ENCODE data around the gene USP6NL.

USP6NL gene

DNA sequence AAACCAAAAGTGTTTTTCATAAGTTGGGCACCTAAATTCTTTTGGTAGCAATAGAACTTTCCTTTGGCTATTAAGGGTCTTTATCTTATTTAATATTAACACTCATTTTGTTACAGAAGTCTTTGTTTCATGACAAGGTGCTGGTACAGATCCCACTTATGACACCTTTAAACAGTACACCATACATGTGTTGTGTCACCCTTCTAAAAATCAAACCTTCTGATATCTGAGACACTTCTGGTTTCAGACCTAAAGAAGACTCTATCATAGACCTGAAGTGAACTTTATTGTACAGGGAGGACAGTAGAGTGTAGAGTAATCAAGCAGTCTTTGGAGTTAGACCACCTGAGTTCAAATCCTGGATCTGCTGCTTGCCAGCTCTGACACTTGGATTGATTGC, 5.8 kb upstream of the USP6NL start:
- no peak for DNase-seq (ENCODE audit: low spot score)
- in situ Hi-C loops (cut with MboI; ENCODE audit: low sequenced_read_pairs, unreplicated experiment) = no loop called here
- TF ChIP-seq, protein P1, sequence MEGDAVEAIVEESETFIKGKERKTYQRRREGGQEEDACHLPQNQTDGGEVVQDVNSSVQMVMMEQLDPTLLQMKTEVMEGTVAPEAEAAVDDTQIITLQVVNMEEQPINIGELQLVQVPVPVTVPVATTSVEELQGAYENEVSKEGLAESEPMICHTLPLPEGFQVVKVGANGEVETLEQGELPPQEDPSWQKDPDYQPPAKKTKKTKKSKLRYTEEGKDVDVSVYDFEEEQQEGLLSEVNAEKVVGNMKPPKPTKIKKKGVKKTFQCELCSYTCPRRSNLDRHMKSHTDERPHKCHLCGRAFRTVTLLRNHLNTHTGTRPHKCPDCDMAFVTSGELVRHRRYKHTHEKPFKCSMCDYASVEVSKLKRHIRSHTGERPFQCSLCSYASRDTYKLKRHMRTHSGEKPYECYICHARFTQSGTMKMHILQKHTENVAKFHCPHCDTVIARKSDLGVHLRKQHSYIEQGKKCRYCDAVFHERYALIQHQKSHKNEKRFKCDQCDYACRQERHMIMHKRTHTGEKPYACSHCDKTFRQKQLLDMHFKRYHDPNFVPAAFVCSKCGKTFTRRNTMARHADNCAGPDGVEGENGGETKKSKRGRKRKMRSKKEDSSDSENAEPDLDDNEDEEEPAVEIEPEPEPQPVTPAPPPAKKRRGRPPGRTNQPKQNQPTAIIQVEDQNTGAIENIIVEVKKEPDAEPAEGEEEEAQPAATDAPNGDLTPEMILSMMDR (IDR thresholded peaks at IDR 0.05; ENCODE audit: borderline replicate concordance, control extremely low read depth, extremely low read depth, insufficient read depth, missing control alignments) = no peak

DNA sequence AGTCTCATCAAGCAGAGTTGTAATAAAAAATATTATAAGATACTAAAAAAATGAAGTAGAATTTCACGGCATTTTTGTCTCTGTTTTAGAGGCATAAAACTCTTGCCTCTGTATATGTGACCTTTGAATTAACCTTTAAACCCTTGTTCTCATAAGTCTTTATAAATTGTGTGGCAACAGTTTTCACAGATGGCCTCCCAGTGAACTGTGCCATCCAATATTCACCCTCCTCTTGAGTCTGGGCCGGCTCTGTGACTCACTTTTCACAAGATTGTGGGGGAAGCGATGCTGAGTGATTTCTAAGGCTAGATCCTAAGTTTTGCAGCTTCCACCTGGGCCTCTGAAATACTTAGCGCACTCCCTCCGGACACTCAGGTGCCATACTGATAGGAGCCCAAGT, 4.6 kb upstream of the USP6NL start:
- DNase-seq (ENCODE audit: low spot score) = no peak
- in situ Hi-C loops (cut with MboI; ENCODE audit: low sequenced_read_pairs, unreplicated experiment) = no loop called here
- TF ChIP-seq, protein P1 (IDR thresholded peaks at IDR 0.05; ENCODE audit: borderline replicate concordance, control extremely low read depth, extremely low read depth, insufficient read depth, missing control alignments) = no peak

DNA sequence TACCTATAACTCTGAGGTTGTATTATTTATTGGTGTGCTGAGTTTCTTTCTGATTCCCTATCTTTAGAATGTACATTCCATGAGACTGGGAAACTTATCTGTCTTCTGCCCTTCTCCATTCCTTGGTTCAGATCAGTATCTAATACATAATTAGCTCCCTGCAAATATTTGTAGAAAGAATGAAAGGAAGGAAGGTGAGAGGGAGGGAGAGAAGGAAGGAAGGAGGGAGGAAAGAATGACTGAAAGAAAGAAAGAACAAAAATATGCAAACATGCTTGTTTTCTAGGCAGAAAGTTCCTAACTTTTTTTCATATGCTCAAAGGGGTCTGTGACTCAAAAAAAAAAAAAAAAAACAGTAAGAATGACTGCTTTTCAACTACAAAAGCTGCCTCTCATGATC, 3.9 kb upstream of the USP6NL start:
- in situ Hi-C loops (cut with MboI; ENCODE audit: low sequenced_read_pairs, unreplicated experiment) = no loop called here
- no peak for DNase-seq (ENCODE audit: low spot score)
- TF ChIP-seq, protein P1 (IDR thresholded peaks at IDR 0.05; ENCODE audit: borderline replicate concordance, control extremely low read depth, extremely low read depth, insufficient read depth, missing control alignments) = no peak

DNA sequence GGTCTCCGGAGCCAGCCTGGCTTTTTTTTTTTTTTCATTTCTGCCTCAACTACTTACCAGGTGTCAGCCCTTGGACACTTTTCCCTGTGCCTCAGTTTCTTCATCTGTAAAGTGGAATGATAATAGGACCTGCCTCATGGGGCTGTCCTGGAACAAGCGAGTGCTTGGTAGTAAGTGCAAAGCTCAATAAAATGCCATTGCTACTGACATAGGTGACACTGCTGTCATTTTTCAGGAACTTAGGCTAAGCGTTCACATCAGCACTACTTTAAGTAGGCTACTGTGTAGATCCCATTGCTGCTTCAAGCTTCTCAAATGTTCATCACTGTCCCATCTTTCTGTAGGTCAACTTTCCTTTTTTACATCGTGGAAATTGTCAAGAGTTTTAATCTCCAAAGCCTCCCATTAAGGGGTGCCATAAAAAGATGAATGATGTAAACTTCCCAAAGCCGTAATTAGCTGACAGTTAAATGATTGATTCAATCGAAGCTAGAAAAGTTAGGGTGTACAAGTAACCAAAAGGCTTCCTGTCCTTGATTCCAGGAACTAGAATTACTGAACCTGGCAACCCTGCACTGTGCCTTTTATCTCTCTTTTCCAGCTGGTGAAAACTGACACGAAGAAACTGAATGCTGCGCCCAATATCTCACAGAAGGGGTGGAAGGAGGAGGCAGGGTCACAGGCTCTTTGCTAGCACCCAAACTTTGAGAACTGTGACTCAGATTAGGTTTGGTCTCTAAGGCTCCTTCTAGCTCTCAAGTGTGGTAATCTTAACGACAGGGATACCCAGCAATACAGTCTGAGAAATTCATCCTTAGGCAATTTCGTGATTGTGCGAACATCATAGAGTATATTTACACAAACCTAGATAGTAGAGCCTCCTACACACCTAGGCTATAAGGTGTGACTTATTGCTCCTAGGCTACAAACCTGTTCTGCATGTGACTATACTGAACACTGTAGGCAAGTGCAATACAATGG, 861 bp upstream of the USP6NL start:
- TF ChIP-seq, protein P1 (IDR thresholded peaks at IDR 0.05; ENCODE audit: borderline replicate concordance, control extremely low read depth, extremely low read depth, insufficient read depth, missing control alignments) = no peak
- in situ Hi-C loops (cut with MboI; ENCODE audit: low sequenced_read_pairs, unreplicated experiment) = no loop called here
- no peak for DNase-seq (ENCODE audit: low spot score)

DNA sequence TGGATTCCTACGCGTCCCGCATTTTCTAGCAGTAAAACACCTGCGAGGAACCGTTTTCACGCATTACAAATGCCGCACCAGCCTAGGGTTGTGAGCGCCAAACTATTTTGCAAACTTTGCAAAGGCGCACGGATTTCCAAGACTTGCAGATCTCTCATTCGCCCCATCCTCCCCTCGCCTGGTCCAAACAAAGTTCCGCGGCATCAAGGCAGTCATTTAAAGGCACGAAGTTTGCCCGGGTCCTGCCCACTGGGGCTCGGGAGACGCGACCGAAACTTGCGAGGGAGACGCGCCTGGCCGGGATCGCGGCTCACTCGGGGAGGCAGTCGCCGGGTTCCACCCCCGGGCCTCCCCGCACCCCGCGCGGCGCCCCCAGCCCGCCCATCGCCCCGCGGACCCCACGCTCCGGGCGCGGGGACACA, 613 bp downstream of the USP6NL start:
- in situ Hi-C loops (cut with MboI; ENCODE audit: low sequenced_read_pairs, unreplicated experiment) = no loop called here
- DNase-seq (ENCODE audit: low spot score) = peak; percentile 35
- TF ChIP-seq, protein P1 (IDR thresholded peaks at IDR 0.05; ENCODE audit: borderline replicate concordance, control extremely low read depth, extremely low read depth, insufficient read depth, missing control alignments) = no peak

DNA sequence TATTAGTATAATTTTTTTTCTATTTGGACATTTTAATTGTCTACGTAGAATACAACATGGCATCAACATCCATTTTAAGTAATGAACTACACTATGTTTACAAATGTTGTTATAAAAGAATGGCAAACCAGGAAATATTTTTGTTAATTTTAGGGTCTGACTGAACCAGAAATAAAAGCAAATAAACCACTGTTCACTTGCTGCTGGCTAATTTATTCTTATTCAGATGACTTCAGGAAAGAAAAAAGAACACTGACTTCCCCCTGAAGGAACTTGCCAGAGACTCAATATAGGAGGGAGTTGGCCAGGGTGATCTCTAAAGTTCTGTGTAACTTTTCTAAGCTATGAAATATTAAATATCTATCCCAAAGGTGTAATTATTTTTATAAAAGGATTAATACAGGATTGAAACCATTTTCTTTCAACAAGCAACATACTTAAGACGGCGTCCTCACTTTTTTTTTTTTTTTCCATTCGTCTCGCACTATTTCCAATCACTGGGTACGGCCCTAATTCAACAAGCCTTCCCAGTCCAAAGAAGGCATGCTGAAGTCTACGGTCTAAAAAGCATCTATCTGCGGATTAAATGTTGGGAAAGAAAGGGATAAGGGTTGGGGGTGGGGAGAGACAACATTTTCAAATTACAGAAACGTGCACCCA, 1.2 kb downstream of the USP6NL start:
- in situ Hi-C loops (cut with MboI; ENCODE audit: low sequenced_read_pairs, unreplicated experiment) = no loop called here

More for the DNA sequence above, 1.2 kb downstream of the USP6NL start:
- DNase-seq (ENCODE audit: low spot score) = no peak
- TF ChIP-seq, protein P1 (IDR thresholded peaks at IDR 0.05; ENCODE audit: borderline replicate concordance, control extremely low read depth, extremely low read depth, insufficient read depth, missing control alignments) = no peak
